ENCODE results near the gene ASB2.

The ASB2 gene

GRCh38 chr14:93954900-93955849 lies 21.2 kb downstream of the ASB2 start:
- no peaks in the 10 kb centered on the region for H3K27me3 Mint-ChIP-seq
- DNase-seq (ENCODE audit: low spot score in 2 of 2) (peak; percentile 34 to 69), ATAC-seq (replicated peaks; ENCODE audit: extremely low read depth, poor library complexity, severe bottlenecking) (peak; percentile 60)
- peak overlapping the region; percentile 88 for H3K4me3 Mint-ChIP-seq
- peaks cover 83% of the 10 kb centered on the region for H3K4me1 Mint-ChIP-seq
- no peaks in the 10 kb centered on the region for H3K9me3 Mint-ChIP-seq
- peak overlapping the region; percentile 93 for H3K27ac Mint-ChIP-seq (ENCODE audit: low read depth)
- peaks cover 26% of the 10 kb centered on the region for H3K36me3 Mint-ChIP-seq (ENCODE audit: insufficient read depth)

- H3K9me3 Mint-ChIP-seq, result no peaks in the 10 kb centered on the region
- peak overlapping the region; percentile 88 for H3K4me3 Mint-ChIP-seq
- ATAC-seq (replicated peaks; ENCODE audit: extremely low read depth, poor library complexity, severe bottlenecking) (no peak), DNase-seq (ENCODE audit: low spot score in 2 of 2) (no peak)
- H3K4me1 Mint-ChIP-seq, result peaks cover 76% of the 10 kb centered on the region
- H3K36me3 Mint-ChIP-seq (ENCODE audit: insufficient read depth), result peaks cover 26% of the 10 kb centered on the region
- H3K27me3 Mint-ChIP-seq, result no peaks in the 10 kb centered on the region
- H3K27ac Mint-ChIP-seq (ENCODE audit: low read depth), result peak overlapping the region; percentile 93
These were observed 21.9 kb downstream of the ASB2 start for GRCh38 chr14:93954516-93954830.

- peaks cover 71% of the 10 kb centered on the region for H3K4me1 Mint-ChIP-seq
- peaks cover 21% of the 10 kb centered on the region for H3K36me3 Mint-ChIP-seq (ENCODE audit: insufficient read depth)
- peak overlapping the region; percentile 93 for H3K27ac Mint-ChIP-seq (ENCODE audit: low read depth)
- H3K27me3 Mint-ChIP-seq, result no peaks in the 10 kb centered on the region
- no peaks in the 10 kb centered on the region for H3K9me3 Mint-ChIP-seq
- no peak for DNase-seq (ENCODE audit: low spot score in 2 of 2)
- peak overlapping the region; percentile 88 for H3K4me3 Mint-ChIP-seq
- ATAC-seq (replicated peaks; ENCODE audit: extremely low read depth, poor library complexity, severe bottlenecking), result no peak
These were observed 22.4 kb downstream of the ASB2 start for GRCh38 chr14:93953739-93954515.

- Mint-ChIP-seq H3K4me1 (peaks cover 65% of the 10 kb centered on the region), H3K4me3 (peak overlapping the region; percentile 88), H3K36me3 (ENCODE audit: insufficient read depth) (peaks cover 22% of the 10 kb centered on the region), H3K27ac (ENCODE audit: low read depth) (peak overlapping the region; percentile 93), H3K9me3 (no peaks in the 10 kb centered on the region), H3K27me3 (no peaks in the 10 kb centered on the region)
- no peak for DNase-seq (ENCODE audit: low spot score in 2 of 2)
- ATAC-seq (replicated peaks; ENCODE audit: extremely low read depth, poor library complexity, severe bottlenecking), result no peak
These were observed 23.1 kb downstream of the ASB2 start for GRCh38 chr14:93953263-93953662.

- H3K27ac Mint-ChIP-seq (ENCODE audit: low read depth), result peak overlapping the region; percentile 93
- H3K4me3 Mint-ChIP-seq, result peak overlapping the region; percentile 88
- ATAC-seq (replicated peaks; ENCODE audit: extremely low read depth, poor library complexity, severe bottlenecking) (no peak), DNase-seq (ENCODE audit: low spot score in 2 of 2) (no peak)
- peaks cover 61% of the 10 kb centered on the region for H3K4me1 Mint-ChIP-seq
- peaks cover 22% of the 10 kb centered on the region for H3K36me3 Mint-ChIP-seq (ENCODE audit: insufficient read depth)
- H3K27me3 Mint-ChIP-seq, result no peaks in the 10 kb centered on the region
- no peaks in the 10 kb centered on the region for H3K9me3 Mint-ChIP-seq
These were observed 23.5 kb downstream of the ASB2 start for GRCh38 chr14:93952829-93953228.

DNA sequence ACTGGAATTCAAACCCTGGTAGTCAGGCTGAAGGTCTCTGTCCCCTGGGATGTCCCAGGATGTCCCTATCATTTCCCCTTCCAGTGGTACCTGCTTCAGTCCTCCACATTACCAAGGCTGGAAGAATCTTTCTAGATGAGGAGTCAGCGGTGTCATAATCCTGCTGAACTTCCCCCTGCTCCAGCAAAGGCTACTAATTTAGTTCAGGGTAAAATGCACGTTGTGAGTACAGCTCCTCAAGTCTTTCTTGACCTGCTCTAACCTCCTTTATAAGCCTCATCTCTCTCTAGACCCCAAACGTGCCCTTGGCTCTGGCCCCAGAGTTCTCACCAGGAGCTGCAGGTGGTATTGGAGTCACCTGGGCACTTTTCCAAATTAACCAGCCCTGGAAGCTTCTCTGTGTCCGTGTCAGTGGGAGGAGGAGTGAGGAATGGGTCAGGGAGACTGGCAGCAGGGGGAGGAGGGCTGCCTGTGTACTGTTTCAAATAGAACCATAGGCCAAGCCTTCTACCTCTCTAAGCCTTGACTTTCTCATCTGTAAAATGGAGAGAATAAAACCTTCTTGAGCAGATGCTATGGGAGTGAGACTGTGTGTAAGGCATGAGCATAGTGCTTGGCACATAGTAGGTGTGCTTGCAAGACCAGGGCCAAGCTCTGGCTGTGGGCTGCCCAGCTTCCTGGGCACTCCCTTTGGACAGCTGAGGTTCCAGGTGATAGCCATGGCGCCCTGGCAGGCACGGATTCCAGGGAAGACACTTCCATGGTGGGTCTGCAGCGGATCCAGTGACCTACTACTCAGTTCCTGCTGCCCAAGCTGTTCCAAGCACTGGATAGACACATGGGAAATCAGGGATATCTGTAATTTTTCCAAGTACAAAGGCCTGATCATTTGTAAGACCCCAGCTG lies 24.5 kb downstream of the ASB2 start:
- Mint-ChIP-seq H3K27me3 (no peaks in the 10 kb centered on the region), H3K27ac (ENCODE audit: low read depth) (no peak overlapping the region), H3K9me3 (no peaks in the 10 kb centered on the region), H3K4me1 (peaks cover 52% of the 10 kb centered on the region), H3K4me3 (no peak overlapping the region), H3K36me3 (ENCODE audit: insufficient read depth) (peaks cover 18% of the 10 kb centered on the region)
- DNase-seq (ENCODE audit: low spot score in 2 of 2) (no peak), ATAC-seq (replicated peaks; ENCODE audit: extremely low read depth, poor library complexity, severe bottlenecking) (no peak)

DNA sequence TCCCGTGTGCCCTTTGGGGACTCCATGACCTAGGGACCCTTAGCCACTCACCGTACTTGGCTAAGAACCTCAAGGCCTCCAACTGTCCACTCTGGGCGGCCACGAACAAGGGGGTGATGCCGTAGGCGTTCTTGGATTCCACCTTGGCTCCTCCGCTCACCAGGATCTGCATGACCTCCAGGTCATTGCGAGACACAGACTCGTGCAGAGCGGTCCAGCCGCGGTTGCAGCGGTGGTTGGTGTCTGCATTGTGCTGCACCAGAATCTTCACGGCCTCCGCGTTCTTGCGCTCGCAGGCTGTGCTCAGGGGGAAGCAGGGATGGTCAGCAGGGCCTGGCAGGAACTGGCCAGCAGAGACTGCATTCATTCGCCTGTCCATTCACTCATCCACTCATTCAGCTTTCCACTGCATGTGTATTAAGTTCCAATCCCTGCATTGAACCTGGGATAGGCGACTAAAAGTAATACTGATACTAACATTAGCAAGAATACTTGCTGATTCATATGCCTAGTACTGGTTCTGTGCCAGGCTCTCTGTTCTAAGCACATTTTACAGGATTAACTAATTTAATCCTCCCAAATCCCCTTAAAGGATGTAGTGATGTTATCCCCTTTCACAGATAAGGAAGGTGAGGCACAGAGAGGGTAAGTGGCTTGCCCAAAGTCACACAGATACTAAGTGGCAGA lies 25.3 kb downstream of the ASB2 start:
- no peak overlapping the region for H3K27ac Mint-ChIP-seq (ENCODE audit: low read depth)
- ATAC-seq (replicated peaks; ENCODE audit: extremely low read depth, poor library complexity, severe bottlenecking) (no peak), DNase-seq (ENCODE audit: low spot score in 2 of 2) (no peak)
- peaks cover 23% of the 10 kb centered on the region for H3K36me3 Mint-ChIP-seq (ENCODE audit: insufficient read depth)
- H3K4me1 Mint-ChIP-seq, result peaks cover 44% of the 10 kb centered on the region
- no peaks in the 10 kb centered on the region for H3K27me3 Mint-ChIP-seq
- H3K4me3 Mint-ChIP-seq, result no peak overlapping the region
- no peaks in the 10 kb centered on the region for H3K9me3 Mint-ChIP-seq

DNA sequence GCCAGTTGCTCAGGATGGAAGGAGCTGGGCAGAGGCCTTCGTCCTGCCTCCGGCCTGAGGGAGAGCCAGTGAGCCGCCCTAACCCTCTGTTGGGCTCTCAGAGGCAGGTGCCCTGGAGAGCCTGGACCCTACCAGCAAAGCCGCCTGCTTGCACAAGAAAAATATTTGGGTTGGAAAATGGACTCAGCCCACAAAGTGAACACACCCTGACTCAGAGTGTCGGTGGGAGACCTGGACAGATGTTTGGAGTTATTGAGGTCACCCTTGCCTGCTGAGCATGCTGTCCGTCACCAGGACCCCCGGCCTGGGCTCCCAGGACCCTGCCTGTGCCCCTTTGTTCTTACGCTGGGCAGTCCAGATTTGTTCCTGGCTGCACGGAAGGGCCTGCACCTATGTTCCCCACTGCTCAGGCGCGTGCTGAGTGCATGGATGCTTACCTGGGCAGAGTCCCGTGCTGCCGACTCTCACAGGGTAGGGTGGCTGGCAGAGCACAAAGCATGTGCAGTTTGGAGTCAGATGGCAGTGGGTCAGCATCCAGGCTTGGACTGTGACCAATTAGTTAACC lies 26.8 kb downstream of the ASB2 start:
- no peak for ATAC-seq (replicated peaks; ENCODE audit: extremely low read depth, poor library complexity, severe bottlenecking)
- Mint-ChIP-seq H3K4me3 (no peak overlapping the region), H3K27ac (ENCODE audit: low read depth) (no peak overlapping the region), H3K4me1 (peaks cover 29% of the 10 kb centered on the region), H3K9me3 (no peaks in the 10 kb centered on the region), H3K36me3 (ENCODE audit: insufficient read depth) (peaks cover 22% of the 10 kb centered on the region), H3K27me3 (no peaks in the 10 kb centered on the region)
- DNase-seq (ENCODE audit: low spot score in 2 of 2), result no peak

DNA sequence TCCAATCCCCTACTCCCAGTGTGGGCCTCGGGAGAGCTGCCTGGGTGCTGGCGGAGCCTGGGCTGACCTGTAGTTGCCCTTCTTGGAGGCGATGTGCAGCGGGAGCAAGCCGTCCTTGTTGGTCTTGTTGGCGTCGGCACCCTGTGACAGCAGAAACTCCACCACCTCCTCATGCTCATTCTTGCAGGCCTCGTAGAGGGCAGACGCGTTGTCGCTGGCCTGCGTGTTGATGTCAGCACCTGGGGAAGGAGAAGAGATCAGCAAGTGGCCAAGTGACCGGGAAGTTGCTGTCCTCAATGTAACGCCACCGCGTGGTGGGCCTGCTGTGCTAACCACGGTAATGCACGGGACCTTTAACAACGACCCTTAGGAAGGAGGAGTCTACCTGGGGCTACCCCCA lies 29.1 kb downstream of the ASB2 start:
- peaks cover 25% of the 10 kb centered on the region for H3K36me3 Mint-ChIP-seq (ENCODE audit: insufficient read depth)
- no peak for DNase-seq (ENCODE audit: low spot score in 2 of 2)
- no peak overlapping the region for H3K4me3 Mint-ChIP-seq
- H3K27ac Mint-ChIP-seq (ENCODE audit: low read depth), result no peak overlapping the region
- H3K27me3 Mint-ChIP-seq, result no peaks in the 10 kb centered on the region
- no peak for ATAC-seq (replicated peaks; ENCODE audit: extremely low read depth, poor library complexity, severe bottlenecking)
- H3K4me1 Mint-ChIP-seq, result peaks cover 8% of the 10 kb centered on the region
- no peaks in the 10 kb centered on the region for H3K9me3 Mint-ChIP-seq

DNA sequence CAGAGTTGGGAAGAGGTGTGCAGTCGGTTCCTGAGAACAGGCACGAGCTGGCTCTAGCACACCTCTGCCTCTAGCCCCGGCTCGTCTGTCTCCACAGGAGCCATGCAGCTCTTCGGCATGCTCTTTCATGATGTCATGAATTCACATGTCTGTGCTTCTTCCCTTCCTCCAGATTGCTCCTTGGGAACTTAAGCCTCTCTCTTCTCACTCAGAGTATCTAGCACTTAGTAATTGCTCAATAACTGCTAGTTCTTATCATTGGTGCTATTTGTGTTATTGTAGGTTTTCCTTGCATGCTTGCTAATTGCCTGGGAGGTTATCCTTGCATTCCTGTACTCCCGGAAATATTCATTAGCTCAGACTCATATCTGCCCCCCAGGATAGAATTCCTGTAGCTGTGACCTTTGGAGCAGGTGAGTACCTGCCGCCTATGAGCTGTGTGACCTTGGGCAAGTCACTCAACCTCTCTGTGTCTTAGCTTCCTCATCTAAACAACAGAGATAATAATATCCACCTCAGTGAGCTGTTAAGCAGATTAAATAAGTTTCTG lies 29.8 kb downstream of the ASB2 start:
- ATAC-seq (replicated peaks; ENCODE audit: extremely low read depth, poor library complexity, severe bottlenecking), result no peak
- no peak for DNase-seq (ENCODE audit: low spot score in 2 of 2)

GRCh38 chr14:93946104-93946503 lies 30.3 kb downstream of the ASB2 start:
- no peak for ATAC-seq (replicated peaks; ENCODE audit: extremely low read depth, poor library complexity, severe bottlenecking)
- Mint-ChIP-seq H3K9me3 (no peaks in the 10 kb centered on the region), H3K4me1 (no peaks in the 10 kb centered on the region), H3K36me3 (ENCODE audit: insufficient read depth) (peaks cover 22% of the 10 kb centered on the region), H3K27ac (ENCODE audit: low read depth) (no peak overlapping the region), H3K27me3 (no peaks in the 10 kb centered on the region), H3K4me3 (no peak overlapping the region)
- no peak for DNase-seq (ENCODE audit: low spot score in 2 of 2)

More for the DNA sequence above, 29.8 kb downstream of the ASB2 start:
- Mint-ChIP-seq H3K27me3 (no peaks in the 10 kb centered on the region), H3K36me3 (ENCODE audit: insufficient read depth) (peaks cover 22% of the 10 kb centered on the region), H3K4me1 (peaks cover 1% of the 10 kb centered on the region), H3K9me3 (no peaks in the 10 kb centered on the region), H3K4me3 (no peak overlapping the region), H3K27ac (ENCODE audit: low read depth) (no peak overlapping the region)
